Cardiac septum (tissue), 1 donor: ENCODE data around the gene YIF1B. TPM values are rescaled to one million over a fixed set of nuclear protein-coding genes. Genes with fewer than 3 reads are reported as not detected.
"Not testable (repeated sequence)": the region's sequence is repeated elsewhere in the genome, so short reads cannot be mapped to it uniquely, and the experiment has no call there.

Experiments used
- DNase-seq: peaks from one replicate; pipeline ENCODE4 v3.0.0-alpha.2; 2020; ENCODE audit warnings: low spot score
- intact Hi-C: fragments of 100-400 bp; cut with DNase I; formaldehyde crosslinking; loops from one replicate; pipeline ENCODE4 v1.14.0; 2022
- long read RNA-seq: library from polyadenylated mRNA; unstranded; transcript quantifications from one replicate; pipeline ENCODE4 v2.0.0, GENCODE V29; 2021
- total RNA-seq: library from RNA; stranded (reverse); fragmentation: NEBNext Ultra II Directional; extraction: Animal tissue kit (Norgen Biotek cat#: 25700); gene quantifications from one replicate; pipeline ENCODE4 v1.2.1, GENCODE V29; 2021
- donor health status: DM: no; HTN: no; CAD: no.

YIF1B gene
- total RNA-seq = 27.6 TPM
- long read RNA-seq, transcript YIF1B-216 (8 exons, 1,181 nt) = major isoform, 22 of 49 reads
- long read RNA-seq, transcript YIF1B-203 (8 exons, 1,225 nt) = minor isoform, 7 of 49 reads
- long read RNA-seq, partial matches to known transcripts = 0 of 49 reads
- long read RNA-seq, other reads (novel, unspliced or antisense) = 12 of 49 reads

GRCh38 chr19:38315657-38316476 lies at the start of gene YIF1B:
TSS of gene YIF1B (minus strand) at chr19:38315947. CDS start at chr19:38315917, 30 bp downstream.
- peak; percentile 98 for DNase-seq
- intact Hi-C loops = no loop called here

GRCh38 chr19:38362946-38363688 lies 47.4 kb upstream of the YIF1B start:
- DNase-seq, intact Hi-C loops: not testable (repeated sequence)

GRCh38 chr19:38362076-38362945 lies 46.6 kb upstream of the YIF1B start:
- intact Hi-C loops = no loop called here
- peak; percentile 84 for DNase-seq

GRCh38 chr19:38361633-38362075 lies 45.9 kb upstream of the YIF1B start:
- peak; percentile 82 for DNase-seq
- intact Hi-C loops = no loop called here

- no peak for DNase-seq
- intact Hi-C loops = no loop called here
These were observed 45.3 kb upstream of the YIF1B start for GRCh38 chr19:38360839-38361631.

- intact Hi-C loops = no loop called here
- no peak for DNase-seq
These were observed 44.6 kb upstream of the YIF1B start for GRCh38 chr19:38360351-38360750.

GRCh38 chr19:38359242-38360021 lies 43.7 kb upstream of the YIF1B start:
- no peak for DNase-seq
- intact Hi-C loops = no loop called here

- intact Hi-C loops = no loop called here
- DNase-seq = no peak
These were observed 42.3 kb upstream of the YIF1B start for GRCh38 chr19:38358071-38358470.

- intact Hi-C loops = no loop called here
- no peak for DNase-seq
These were observed 40.3 kb upstream of the YIF1B start for GRCh38 chr19:38355728-38356725.

GRCh38 chr19:38352611-38353010 lies 36.9 kb upstream of the YIF1B start:
- intact Hi-C loops = no loop called here
- DNase-seq = no peak

GRCh38 chr19:38351865-38352395 lies 36.2 kb upstream of the YIF1B start:
- DNase-seq = no peak
- intact Hi-C loops = no loop called here

GRCh38 chr19:38350883-38351282 lies 35.1 kb upstream of the YIF1B start:
- intact Hi-C loops = no loop called here
- DNase-seq = no peak

GRCh38 chr19:38346837-38347236 lies 31.1 kb upstream of the YIF1B start:
- intact Hi-C loops = no loop called here
- DNase-seq = no peak

- DNase-seq = no peak
- intact Hi-C loops = no loop called here
These were observed 25.2 kb upstream of the YIF1B start for GRCh38 chr19:38340927-38341326.

GRCh38 chr19:38339011-38339410 lies 23.3 kb upstream of the YIF1B start:
- DNase-seq = not testable (repeated sequence)
- intact Hi-C loops = loop anchor here (5.0 kb wide), 1 partner anchor 432 kb away; the partner anchor contains the start of genes SIPA1L3 and WDR87

GRCh38 chr19:38337360-38337653 lies 21.6 kb upstream of the YIF1B start:
- DNase-seq = no peak
- intact Hi-C loops = loop anchor here (5.0 kb wide), 1 partner anchor 430 kb away; the partner anchor contains the start of genes SIPA1L3 and WDR87
